ENCODE results near the gene RXFP3. TPM values are rescaled to one million over a fixed set of nuclear protein-coding genes. Genes with fewer than 3 reads are reported as not detected.

Gene RXFP3
- total RNA-seq, 1 donor from 2014 or later, result 0.18 TPM

GRCh38 chr5:33936004-33936380 lies 194 bp upstream of the RXFP3 start:
- Mint-ChIP-seq H3K27me3 (ENCODE audit: unreplicated experiment) (peaks cover 11% of the 10 kb centered on the region), H3K9me3 (ENCODE audit: unreplicated experiment) (no peaks in the 10 kb centered on the region), H3K27ac (ENCODE audit: unreplicated experiment) (no peak overlapping the region), H3K4me3 (ENCODE audit: unreplicated experiment) (peak overlapping the region; percentile 84), H3K36me3 (ENCODE audit: low read depth, unreplicated experiment) (peaks cover 4% of the 10 kb centered on the region), H3K4me1 (ENCODE audit: unreplicated experiment) (peaks cover 10% of the 10 kb centered on the region)
- TF ChIP-seq CTCF (IDR thresholded peaks at IDR 0.05; ENCODE audit: unreplicated experiment), result no peak
- peak; percentile 89 for DNase-seq (ENCODE audit: low spot score)

GRCh38 chr5:33937017-33937706 lies 976 bp downstream of the RXFP3 start:
- Mint-ChIP-seq H3K27ac (ENCODE audit: unreplicated experiment) (no peak overlapping the region), H3K9me3 (ENCODE audit: unreplicated experiment) (no peaks in the 10 kb centered on the region), H3K27me3 (ENCODE audit: unreplicated experiment) (peaks cover 11% of the 10 kb centered on the region), H3K36me3 (ENCODE audit: low read depth, unreplicated experiment) (peaks cover 4% of the 10 kb centered on the region), H3K4me3 (ENCODE audit: unreplicated experiment) (no peak overlapping the region), H3K4me1 (ENCODE audit: unreplicated experiment) (peaks cover 20% of the 10 kb centered on the region)
- TF ChIP-seq CTCF (IDR thresholded peaks at IDR 0.05; ENCODE audit: unreplicated experiment), result no peak
- no peak for DNase-seq (ENCODE audit: low spot score)

- no peak for DNase-seq (ENCODE audit: low spot score)
- peaks cover 11% of the 10 kb centered on the region for H3K27me3 Mint-ChIP-seq (ENCODE audit: unreplicated experiment)
- TF ChIP-seq CTCF (IDR thresholded peaks at IDR 0.05; ENCODE audit: unreplicated experiment), result no peak
- H3K4me3 Mint-ChIP-seq (ENCODE audit: unreplicated experiment), result no peak overlapping the region
- peaks cover 4% of the 10 kb centered on the region for H3K36me3 Mint-ChIP-seq (ENCODE audit: low read depth, unreplicated experiment)
- no peaks in the 10 kb centered on the region for H3K9me3 Mint-ChIP-seq (ENCODE audit: unreplicated experiment)
- H3K27ac Mint-ChIP-seq (ENCODE audit: unreplicated experiment), result no peak overlapping the region
- H3K4me1 Mint-ChIP-seq (ENCODE audit: unreplicated experiment), result peaks cover 22% of the 10 kb centered on the region
Observed at GRCh38 chr5:33937707-33938506, 1.7 kb downstream of the RXFP3 start.

- peaks cover 22% of the 10 kb centered on the region for H3K4me1 Mint-ChIP-seq (ENCODE audit: unreplicated experiment)
- H3K36me3 Mint-ChIP-seq (ENCODE audit: low read depth, unreplicated experiment), result peaks cover 4% of the 10 kb centered on the region
- H3K9me3 Mint-ChIP-seq (ENCODE audit: unreplicated experiment), result no peaks in the 10 kb centered on the region
- peaks cover 11% of the 10 kb centered on the region for H3K27me3 Mint-ChIP-seq (ENCODE audit: unreplicated experiment)
- H3K27ac Mint-ChIP-seq (ENCODE audit: unreplicated experiment), result no peak overlapping the region
- no peak overlapping the region for H3K4me3 Mint-ChIP-seq (ENCODE audit: unreplicated experiment)
- no peak for DNase-seq (ENCODE audit: low spot score)
- no peak for TF ChIP-seq CTCF (IDR thresholded peaks at IDR 0.05; ENCODE audit: unreplicated experiment)
Observed at GRCh38 chr5:33938507-33938796, 2.3 kb downstream of the RXFP3 start.

GRCh38 chr5:33938881-33939280 lies 2.7 kb downstream of the RXFP3 start:
- Mint-ChIP-seq H3K27me3 (ENCODE audit: unreplicated experiment) (peaks cover 11% of the 10 kb centered on the region), H3K4me3 (ENCODE audit: unreplicated experiment) (no peak overlapping the region), H3K36me3 (ENCODE audit: low read depth, unreplicated experiment) (peaks cover 4% of the 10 kb centered on the region), H3K4me1 (ENCODE audit: unreplicated experiment) (peaks cover 22% of the 10 kb centered on the region), H3K9me3 (ENCODE audit: unreplicated experiment) (no peaks in the 10 kb centered on the region), H3K27ac (ENCODE audit: unreplicated experiment) (no peak overlapping the region)
- DNase-seq (ENCODE audit: low spot score), result no peak
- TF ChIP-seq CTCF (IDR thresholded peaks at IDR 0.05; ENCODE audit: unreplicated experiment), result no peak
